Endothelial cell of umbilical vein (primary cell): Measurements from ENCODE around the gene AP4M1. TPM values are rescaled to one million over a fixed set of nuclear protein-coding genes. Genes with fewer than 3 reads are reported as not detected.
A peak's percentile ranks its signal among the peaks of the same experiment; 100 is the strongest.

Source experiments
- BruUV-seq: library from RNA; stranded (reverse); fragments of 400-500 nt; replicated peaks from 2 replicates; lab custom pipeline; 2021; lab: Mats Ljungman, UMichigan
- CTCF ChIA-PET: fragments of 300-600, 350-600 bp; sonication (Branson Sonifier 250); formaldehyde crosslinking; loops from one replicate; lab custom pipeline; 2021; ENCODE audit warnings: antibody characterized with exemption, inconsistent platforms; lab: Charles Lee
- POLR2A ChIA-PET: fragments of 300-600, 350-600 bp; sonication (Branson Sonifier 250); formaldehyde crosslinking; loops from one replicate; lab custom pipeline; 2021; ENCODE audit warnings: antibody characterized with exemption, inconsistent platforms; lab: Charles Lee
- DNase-seq: peaks from one replicate; pipeline ENCODE4 v3.0.0-alpha.2; 2011; ENCODE audit warnings: low read depth, low spot score
- FAIRE-seq: peaks from 2 replicates; lab custom pipeline; 2011; peaks lifted over from hg19 to GRCh38; lab: Jason Lieb, UNC
- H2AFZ ChIP-seq: 2 replicates; pipeline ENCODE4 v1.6.0; 2012; ENCODE audit warnings: low read depth, low read length, control low read depth, inconsistent platforms
- H3K27ac ChIP-seq: 2 replicates; pipeline ENCODE4 v1.5.1; 2011; ENCODE audit warnings: low read depth, mild to moderate bottlenecking, control low read depth, low read length, moderate library complexity; ENCODE audit not compliant: insufficient read depth
- H3K27me3 ChIP-seq, 2 experiments: 2 replicates each; pipeline versions ENCODE4 v1.6.0 to v1.6.1; 2011; ENCODE audit warnings: low read length in 2 of 2, mixed read lengths in 1 of 2; ENCODE audit not compliant: control insufficient read depth in 2 of 2, insufficient read depth in 2 of 2
- H3K36me3 ChIP-seq, 2 experiments: 2 replicates in 1 of 2; 3 replicates in 1 of 2; pipeline ENCODE4 v1.5.1; 2011; ENCODE audit warnings: low read length in 2 of 2, mild to moderate bottlenecking in 1 of 2, moderate library complexity in 1 of 2; ENCODE audit not compliant: control insufficient read depth in 2 of 2, insufficient read depth in 2 of 2; ENCODE audit errors: extremely low read depth in 1 of 2
- H3K4me1 ChIP-seq: 3 replicates; pipeline ENCODE4 v1.5.1; 2011; ENCODE audit warnings: mild to moderate bottlenecking, low read length; ENCODE audit not compliant: control insufficient read depth, insufficient read depth; ENCODE audit errors: extremely low read depth
- H3K4me2 ChIP-seq: 2 replicates; pipeline ENCODE4 v1.6.1; 2011; ENCODE audit warnings: low read length, control low read depth, mixed read lengths; ENCODE audit not compliant: insufficient read depth
- H3K4me3 ChIP-seq, 3 experiments: fragments of 200-600 bp in 1 of 3; sonication (generic), shearing (Covaris generic) in 1 of 3; replicated peaks in 1 of 3; 2 replicates each; pipeline ENCODE4 v1.5.1; 2011 to 2016; ENCODE audit warnings: control low read depth in 3 of 3, low read length in 3 of 3, mild to moderate bottlenecking in 2 of 3, inconsistent platforms in 1 of 3, low read depth in 1 of 3, moderate library complexity in 1 of 3; ENCODE audit not compliant: insufficient read depth in 1 of 3
- H3K79me2 ChIP-seq: 2 replicates; pipeline ENCODE4 v1.6.0; 2012; ENCODE audit warnings: low read length, inconsistent platforms; ENCODE audit not compliant: control insufficient read depth, insufficient read depth
- H3K9ac ChIP-seq: replicated peaks from 2 replicates; pipeline ENCODE3; 2011; ENCODE audit warnings: low read length, control low read depth; ENCODE audit not compliant: insufficient read depth; ENCODE audit errors: extremely low read depth
- H3K9me1 ChIP-seq: replicated peaks from 3 replicates; pipeline ENCODE4 v1.6.0; 2011; ENCODE audit warnings: mild to moderate bottlenecking, low read length; ENCODE audit not compliant: control insufficient read depth, insufficient read depth; ENCODE audit errors: extremely low read depth
- H3K9me3 ChIP-seq: replicated peaks from 2 replicates; pipeline ENCODE4 v1.5.1; 2012; ENCODE audit warnings: low read length, inconsistent platforms; ENCODE audit not compliant: control insufficient read depth, insufficient read depth
- H4K20me1 ChIP-seq: replicated peaks from 2 replicates; pipeline ENCODE3; 2011; ENCODE audit warnings: mild to moderate bottlenecking, low read length; ENCODE audit not compliant: control insufficient read depth, insufficient read depth; ENCODE audit errors: extremely low read depth
- EZH2 ChIP-seq: IDR thresholded peaks from 2 replicates; pipeline ENCODE4 v1.6.1; 2012; ENCODE audit warnings: borderline replicate concordance, low read depth, mild to moderate bottlenecking, moderate library complexity, low read length, inconsistent platforms; ENCODE audit not compliant: severe bottlenecking
- FOS ChIP-seq: IDR thresholded peaks from 2 replicates; pipeline ENCODE4 v1.6.1; 2011; ENCODE audit warnings: mild to moderate bottlenecking, low read length, moderate library complexity, borderline replicate concordance; ENCODE audit not compliant: insufficient read depth
- GATA2 ChIP-seq: IDR thresholded peaks from 2 replicates; pipeline ENCODE4 v1.7.0; 2011; ENCODE audit warnings: low read depth, mild to moderate bottlenecking, moderate library complexity, mixed read lengths, low read length; ENCODE audit not compliant: insufficient read length, insufficient read depth
- POLR2A ChIP-seq: IDR thresholded peaks from 2 replicates; pipeline ENCODE4 v1.6.1; 2012; ENCODE audit warnings: low read depth, mild to moderate bottlenecking, control low read depth, low read length
- POLR2AphosphoS5 ChIP-seq: IDR thresholded peaks from 2 replicates; pipeline ENCODE4 v1.6.1; 2012; ENCODE audit warnings: low read depth, mild to moderate bottlenecking, control low read depth, low read length, moderate library complexity; ENCODE audit not compliant: insufficient read depth
- dilution Hi-C: fragments of 300-500 bp; cut with MboI; formaldehyde crosslinking; loops from one replicate; pipeline ENCODE4 v1.15.0; 2019; ENCODE audit warnings: low sequenced_read_pairs; ENCODE audit not compliant: extremely low pct_ligation_motif_present
- intact Hi-C: fragments of 100-400 bp; cut with micrococcal nuclease; formaldehyde crosslinking; loops from one replicate; pipeline ENCODE4 v1.10.0; 2022
- polyA plus RNA-seq, 4 experiments: library from polyadenylated mRNA; depleted of rRNA in 3 of 4; stranded (reverse) in 3 of 4; unstranded in 1 of 4; fragments of >200 nt; gene quantifications; 2 replicates each; pipeline versions ENCODE4 v1.2.1 to v1.2.3, GENCODE V29; 2011 to 2012; ENCODE audit warnings: missing spikeins in 1 of 4
- total RNA-seq: library from RNA; stranded (reverse); gene quantifications from 2 replicates; pipeline ENCODE4 v1.2.3, GENCODE V29; 2021
- TF ChIP-seq, protein P1 (sequence below), 2 donors: IDR thresholded peaks; 1 replicate in 1 of 2; 2 replicates in 1 of 2; pipeline ENCODE4 v1.5.1; 2011; ENCODE audit warnings: low read length in 2 of 2, mild to moderate bottlenecking in 2 of 2, moderate library complexity in 2 of 2, control low read depth in 1 of 2, inconsistent platforms in 1 of 2, low read depth in 1 of 2; ENCODE audit not compliant: insufficient read depth in 1 of 2; ENCODE audit errors: extremely low read depth in 1 of 2
- TF ChIP-seq, protein P2 (sequence below): IDR thresholded peaks from 2 replicates; pipeline ENCODE4 v1.6.1; 2011; ENCODE audit not compliant: insufficient read depth, insufficient read length

Gene AP4M1
- total and polyA plus RNA-seq, 2 donors (not counting 3 experiments of a cell fraction or from before 2014, with no cell fraction given), result 20.5 to 27.4 TPM

DNA sequence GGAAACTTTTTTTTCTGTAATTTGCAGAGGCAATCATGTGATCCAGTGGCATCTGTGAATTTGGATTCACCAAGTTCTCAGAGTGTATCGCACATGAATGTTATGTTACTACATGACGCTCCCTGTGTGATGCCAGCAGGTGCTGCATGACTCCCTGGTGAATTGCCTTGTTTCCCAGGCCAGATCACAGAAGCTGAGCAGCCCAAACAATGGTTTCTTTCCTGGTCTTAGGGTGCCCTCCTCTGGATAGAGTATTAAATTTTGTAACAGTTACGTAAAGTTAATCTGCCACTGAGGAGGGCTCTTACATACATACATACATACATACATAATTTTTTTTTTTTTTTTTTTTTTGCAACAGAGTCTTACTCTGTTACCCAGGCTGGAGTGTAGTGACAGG lies 48.2 kb upstream of the AP4M1 start:
- H3K79me2 ChIP-seq, result no peaks in the 10 kb centered on the region
- no peak overlapping the region for H3K4me2 ChIP-seq
- POLR2A ChIA-PET, result interaction anchor here (0.6 kb wide), 1 partner anchor 11 kb away, joined by 8 read pairs; no protein-coding TSS in a partner anchor
- peak; percentile 86 for DNase-seq
- dilution Hi-C loops, result no loop called here
- H2AFZ ChIP-seq, result no peak overlapping the region
- peak; percentile 82 for FAIRE-seq
- TF ChIP-seq, protein P1, sequence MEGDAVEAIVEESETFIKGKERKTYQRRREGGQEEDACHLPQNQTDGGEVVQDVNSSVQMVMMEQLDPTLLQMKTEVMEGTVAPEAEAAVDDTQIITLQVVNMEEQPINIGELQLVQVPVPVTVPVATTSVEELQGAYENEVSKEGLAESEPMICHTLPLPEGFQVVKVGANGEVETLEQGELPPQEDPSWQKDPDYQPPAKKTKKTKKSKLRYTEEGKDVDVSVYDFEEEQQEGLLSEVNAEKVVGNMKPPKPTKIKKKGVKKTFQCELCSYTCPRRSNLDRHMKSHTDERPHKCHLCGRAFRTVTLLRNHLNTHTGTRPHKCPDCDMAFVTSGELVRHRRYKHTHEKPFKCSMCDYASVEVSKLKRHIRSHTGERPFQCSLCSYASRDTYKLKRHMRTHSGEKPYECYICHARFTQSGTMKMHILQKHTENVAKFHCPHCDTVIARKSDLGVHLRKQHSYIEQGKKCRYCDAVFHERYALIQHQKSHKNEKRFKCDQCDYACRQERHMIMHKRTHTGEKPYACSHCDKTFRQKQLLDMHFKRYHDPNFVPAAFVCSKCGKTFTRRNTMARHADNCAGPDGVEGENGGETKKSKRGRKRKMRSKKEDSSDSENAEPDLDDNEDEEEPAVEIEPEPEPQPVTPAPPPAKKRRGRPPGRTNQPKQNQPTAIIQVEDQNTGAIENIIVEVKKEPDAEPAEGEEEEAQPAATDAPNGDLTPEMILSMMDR (IDR thresholded peaks at IDR 0.05; ENCODE audit: extremely low read depth in 1 of 2, insufficient read depth in 1 of 2, low read depth in 1 of 2, low read length in 2 of 2), result peak; percentile 14 to 18
- no peak for TF ChIP-seq FOS
- no peaks in the 10 kb centered on the region for H3K9me1 ChIP-seq
- H3K4me3 ChIP-seq, result no peak overlapping the region
- H3K4me1 ChIP-seq, result peaks cover 3% of the 10 kb centered on the region
- CTCF ChIA-PET, result interaction anchor here (0.6 to 9.1 kb wide), 14 partner anchors 9 to 140 kb away, joined by 3 to 158 read pairs (median 4); partner anchors contain the start of genes AZGP1 and ZKSCAN1
- no TSS peak for BruUV-seq
- no peaks in the 10 kb centered on the region for H3K9me3 ChIP-seq
- H4K20me1 ChIP-seq, result no peaks in the 10 kb centered on the region
- no peak overlapping the region for H3K27ac ChIP-seq
- intact Hi-C loops, result loop anchor here (1.0 to 5.0 kb wide), 3 partner anchors 59 to 140 kb away; partner anchors contain the start of gene AZGP1
- H3K36me3 ChIP-seq, result peaks cover 8 to 9% of the 10 kb centered on the region in 2 experiments
- H3K27me3 ChIP-seq, result no peaks in the 10 kb centered on the region
- no peak overlapping the region for H3K9ac ChIP-seq

DNA sequence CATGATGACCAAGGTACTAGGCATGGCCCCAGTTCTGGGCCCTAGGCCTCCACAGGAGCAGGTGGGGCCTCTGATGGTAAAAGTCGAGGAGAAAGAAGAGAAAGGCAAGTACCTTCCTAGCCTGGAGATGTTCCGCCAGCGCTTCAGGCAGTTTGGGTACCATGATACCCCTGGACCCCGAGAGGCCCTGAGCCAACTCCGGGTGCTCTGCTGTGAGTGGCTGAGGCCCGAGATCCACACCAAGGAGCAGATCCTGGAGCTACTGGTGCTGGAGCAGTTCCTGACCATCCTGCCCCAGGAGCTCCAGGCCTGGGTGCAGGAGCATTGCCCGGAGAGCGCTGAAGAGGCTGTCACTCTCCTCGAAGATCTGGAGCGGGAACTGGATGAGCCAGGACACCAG lies 44.4 kb upstream of the AP4M1 start:
- Histone ChIP-seq H4K20me1 (no peaks in the 10 kb centered on the region), H3K4me2 (no peak overlapping the region), H3K9me3 (no peaks in the 10 kb centered on the region), H3K36me3 (peaks cover 8 to 13% of the 10 kb centered on the region in 2 experiments), H3K27me3 (no peaks in the 10 kb centered on the region), H2AFZ (no peak overlapping the region), H3K9me1 (no peaks in the 10 kb centered on the region), H3K79me2 (no peaks in the 10 kb centered on the region), H3K4me3 (no peak overlapping the region), H3K4me1 (no peaks in the 10 kb centered on the region), H3K27ac (no peak overlapping the region), H3K9ac (no peak overlapping the region)
- no TSS peak for BruUV-seq
- POLR2A ChIA-PET, result no interaction called here
- CTCF ChIA-PET, result interaction anchor here (9.1 kb wide), 1 partner anchor 63 kb away, joined by 158 read pairs; no protein-coding TSS in a partner anchor
- intact Hi-C loops (no loop called here), dilution Hi-C loops (no loop called here)
- DNase-seq (no peak), FAIRE-seq (no peak)
- TF ChIP-seq POLR2AphosphoS5 (no peak), POLR2A (no peak), GATA2 (no peak), EZH2 (no peak)
- TF ChIP-seq, protein P2, sequence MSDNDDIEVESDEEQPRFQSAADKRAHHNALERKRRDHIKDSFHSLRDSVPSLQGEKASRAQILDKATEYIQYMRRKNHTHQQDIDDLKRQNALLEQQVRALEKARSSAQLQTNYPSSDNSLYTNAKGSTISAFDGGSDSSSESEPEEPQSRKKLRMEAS, result no peak
